ENCODE measurements around the gene COX7B2. TPM values are rescaled to one million over a fixed set of nuclear protein-coding genes. Genes with fewer than 3 reads are reported as not detected.

COX7B2 gene
- total and polyA plus RNA-seq, 2 donors (not counting 1 experiment from before 2014, with no cell fraction given) = not detected

- TF ChIP-seq, protein P1, sequence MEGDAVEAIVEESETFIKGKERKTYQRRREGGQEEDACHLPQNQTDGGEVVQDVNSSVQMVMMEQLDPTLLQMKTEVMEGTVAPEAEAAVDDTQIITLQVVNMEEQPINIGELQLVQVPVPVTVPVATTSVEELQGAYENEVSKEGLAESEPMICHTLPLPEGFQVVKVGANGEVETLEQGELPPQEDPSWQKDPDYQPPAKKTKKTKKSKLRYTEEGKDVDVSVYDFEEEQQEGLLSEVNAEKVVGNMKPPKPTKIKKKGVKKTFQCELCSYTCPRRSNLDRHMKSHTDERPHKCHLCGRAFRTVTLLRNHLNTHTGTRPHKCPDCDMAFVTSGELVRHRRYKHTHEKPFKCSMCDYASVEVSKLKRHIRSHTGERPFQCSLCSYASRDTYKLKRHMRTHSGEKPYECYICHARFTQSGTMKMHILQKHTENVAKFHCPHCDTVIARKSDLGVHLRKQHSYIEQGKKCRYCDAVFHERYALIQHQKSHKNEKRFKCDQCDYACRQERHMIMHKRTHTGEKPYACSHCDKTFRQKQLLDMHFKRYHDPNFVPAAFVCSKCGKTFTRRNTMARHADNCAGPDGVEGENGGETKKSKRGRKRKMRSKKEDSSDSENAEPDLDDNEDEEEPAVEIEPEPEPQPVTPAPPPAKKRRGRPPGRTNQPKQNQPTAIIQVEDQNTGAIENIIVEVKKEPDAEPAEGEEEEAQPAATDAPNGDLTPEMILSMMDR (IDR thresholded peaks at IDR 0.05) = no peak
- TF ChIP-seq EZH2 (IDR thresholded peaks at IDR 0.05; ENCODE audit: borderline replicate concordance, insufficient read depth, low read depth, low read length, poor library complexity, severe bottlenecking) = no peak
- WGBS (ENCODE audit: insufficient coverage) = 80% methylated on average over 1 of the region's 3 CpGs
- no peak overlapping the region for H3K27ac ChIP-seq (ENCODE audit: low read length in 2 of 2)
- H3K4me3 ChIP-seq (ENCODE audit: control extremely low read depth in 1 of 5, extremely low read depth in 1 of 5, insufficient read depth in 1 of 5, low read depth in 2 of 5, low read length in 4 of 5) = no peak overlapping the region
- H3K9ac ChIP-seq (ENCODE audit: low read length) = no peak overlapping the region
- H3K27me3 Mint-ChIP-seq = no peaks in the 10 kb centered on the region
- no peaks in the 10 kb centered on the region for H3K27me3 ChIP-seq (replicated peaks in 1 of 4; ENCODE audit: control extremely low read depth in 1 of 4, control insufficient read depth in 3 of 4, insufficient read depth in 4 of 4, low read length in 3 of 4)
- ChIA-PET CTCF (no interaction called here), POLR2A (no interaction called here)
- H3K27ac Mint-ChIP-seq = no peak overlapping the region
- no peaks in the 10 kb centered on the region for H3K79me2 ChIP-seq (ENCODE audit: control insufficient read depth, insufficient read depth, low read length)
- ATAC-seq (ENCODE audit: low read depth) (no peak), DNase-seq (no peak)
- H3K9me3 Mint-ChIP-seq (ENCODE audit: insufficient read depth) = no peaks in the 10 kb centered on the region
- no peaks in the 10 kb centered on the region for H3K4me1 Mint-ChIP-seq
- no peak overlapping the region for H2AFZ ChIP-seq (ENCODE audit: insufficient read depth, low read depth, low read length, poor library complexity, severe bottlenecking)
- no peaks in the 10 kb centered on the region for H3K36me3 ChIP-seq (replicated peaks in 1 of 2; ENCODE audit: control extremely low read depth in 1 of 2, control insufficient read depth in 1 of 2, extremely low read depth in 1 of 2, insufficient read depth in 2 of 2, low read length in 1 of 2)
- H4K20me1 ChIP-seq (ENCODE audit: control insufficient read depth, insufficient read depth, low read length, poor library complexity, severe bottlenecking) = no peaks in the 10 kb centered on the region
- no peak overlapping the region for H3K4me2 ChIP-seq (replicated peaks; ENCODE audit: low read depth, low read length, poor library complexity, severe bottlenecking)
- no peak overlapping the region for H3K4me3 Mint-ChIP-seq
- no peaks in the 10 kb centered on the region for H3K4me1 ChIP-seq (ENCODE audit: control insufficient read depth in 2 of 2, insufficient read depth in 2 of 2, low read length in 2 of 2)
- intact Hi-C loops (cut with micrococcal nuclease) = no loop called here
- H3K9me3 ChIP-seq (ENCODE audit: control extremely low read depth in 1 of 3, control insufficient read depth in 2 of 3, insufficient read depth in 1 of 3, low read length in 2 of 3) = no peaks in the 10 kb centered on the region
These were observed 193.6 kb downstream of the COX7B2 start for GRCh38 chr4:46715468-46715867.

GRCh38 chr4:46698891-46699290 is 210.2 kb downstream of the COX7B2 start:
- no peak for DNase-seq
- POLR2A ChIA-PET = no interaction called here
- peaks cover 0 to 12% (median 0%) of the 10 kb centered on the region in 3 donors for H3K9me3 ChIP-seq (ENCODE audit: control extremely low read depth in 1 of 3, control insufficient read depth in 2 of 3, insufficient read depth in 1 of 3, low read length in 2 of 3)
- H3K79me2 ChIP-seq (ENCODE audit: control insufficient read depth, insufficient read depth, low read length) = no peaks in the 10 kb centered on the region
- WGBS (ENCODE audit: insufficient coverage) = 87% methylated on average over 15 of the region's 16 CpGs
- Mint-ChIP-seq H3K9me3 (ENCODE audit: insufficient read depth) (peaks cover 3% of the 10 kb centered on the region), H3K27ac (no peak overlapping the region), H3K4me1 (no peaks in the 10 kb centered on the region), H3K27me3 (no peaks in the 10 kb centered on the region), H3K4me3 (no peak overlapping the region)
- H3K27me3 ChIP-seq (replicated peaks in 1 of 4; ENCODE audit: control extremely low read depth in 1 of 4, control insufficient read depth in 3 of 4, insufficient read depth in 4 of 4, low read length in 3 of 4) = no peaks in the 10 kb centered on the region
- no peak overlapping the region for H2AFZ ChIP-seq (ENCODE audit: insufficient read depth, low read depth, low read length, poor library complexity, severe bottlenecking)
- H3K4me1 ChIP-seq (ENCODE audit: control insufficient read depth in 2 of 2, insufficient read depth in 2 of 2, low read length in 2 of 2) = no peaks in the 10 kb centered on the region
- no peak overlapping the region for H3K4me2 ChIP-seq (replicated peaks; ENCODE audit: low read depth, low read length, poor library complexity, severe bottlenecking)
- intact Hi-C loops (cut with micrococcal nuclease) = no loop called here
- no peak overlapping the region for H3K27ac ChIP-seq (ENCODE audit: low read length in 2 of 2)
- no peak for ATAC-seq (ENCODE audit: low read depth)
- TF ChIP-seq, protein P1 (IDR thresholded peaks at IDR 0.05) = no peak
- TF ChIP-seq EZH2 (IDR thresholded peaks at IDR 0.05; ENCODE audit: borderline replicate concordance, insufficient read depth, low read depth, low read length, poor library complexity, severe bottlenecking) = no peak
- no peak overlapping the region for H3K9ac ChIP-seq (ENCODE audit: low read length)
- no peaks in the 10 kb centered on the region for H4K20me1 ChIP-seq (ENCODE audit: control insufficient read depth, insufficient read depth, low read length, poor library complexity, severe bottlenecking)
- CTCF ChIA-PET = no interaction called here
- H3K36me3 ChIP-seq (replicated peaks in 1 of 2; ENCODE audit: control extremely low read depth in 1 of 2, control insufficient read depth in 1 of 2, extremely low read depth in 1 of 2, insufficient read depth in 2 of 2, low read length in 1 of 2) = no peaks in the 10 kb centered on the region
- H3K4me3 ChIP-seq (ENCODE audit: control extremely low read depth in 1 of 5, extremely low read depth in 1 of 5, insufficient read depth in 1 of 5, low read depth in 2 of 5, low read length in 4 of 5) = no peak overlapping the region

Other genes starting within 250 kb of the COX7B2 start
- gene GABRA4, start 84.3 kb upstream of the COX7B2 start, total RNA-seq = not detected in 2 replicates
- not detected in 2 replicates for gene GABRA4, start 84.3 kb upstream of the COX7B2 start, polyA plus RNA-seq
- gene GABRB1, start 122.3 kb upstream of the COX7B2 start, total RNA-seq = not detected in 2 replicates
- gene GABRB1, start 122.3 kb upstream of the COX7B2 start, polyA plus RNA-seq = not detected in 2 replicates

Data from B cell (primary cell).